ENCODE data around the gene HOXD3.

Gene HOXD3

GRCh38 chr2:176158855-176159662 lies 2.0 kb downstream of the HOXD3 start:
- no peak overlapping the region for H3K27ac ChIP-seq (ENCODE audit: low read length)
- H3K9ac ChIP-seq (ENCODE audit: low read length): no peak overlapping the region
- H3K36me3 ChIP-seq (replicated peaks; ENCODE audit: insufficient read depth, low read length): no peaks in the 10 kb centered on the region
- no peak for DNase-seq
- no peak overlapping the region for H3K4me2 ChIP-seq (ENCODE audit: low read depth, low read length)
- no peak overlapping the region for H2AFZ ChIP-seq (ENCODE audit: low read length)
- no peaks in the 10 kb centered on the region for H3K9me2 ChIP-seq (replicated peaks; ENCODE audit: insufficient read depth, low read length)
- H4K20me1 ChIP-seq (ENCODE audit: insufficient read depth, low read length): no peaks in the 10 kb centered on the region
- no peaks in the 10 kb centered on the region for H3K9me3 ChIP-seq (replicated peaks; ENCODE audit: insufficient read depth, low read length)
- peaks cover 8% of the 10 kb centered on the region; the same call in 1 of the 2 replicates for H3K27me3 ChIP-seq (replicated peaks; ENCODE audit: insufficient read depth, low read length)
- H3F3A ChIP-seq (ENCODE audit: insufficient read depth, low read length): no peaks in the 10 kb centered on the region
- H3K4me3 ChIP-seq (ENCODE audit: low read length): no peak overlapping the region
- H3K4me1 ChIP-seq (ENCODE audit: low read length): no peaks in the 10 kb centered on the region
- TF ChIP-seq CTCF (IDR thresholded peaks at IDR 0.05; ENCODE audit: low read length) (no peak), EZH2 (optimal IDR thresholded peaks at IDR 0.05; ENCODE audit: low read depth, low read length) (no peak), EZH2phosphoT487 (IDR thresholded peaks at IDR 0.05; ENCODE audit: low read length) (no peak)
- H3K79me2 ChIP-seq (ENCODE audit: low read length): no peaks in the 10 kb centered on the region

- Histone ChIP-seq H3K9me3 (replicated peaks; ENCODE audit: insufficient read depth, low read length) (no peaks in the 10 kb centered on the region), H3K27me3 (replicated peaks; ENCODE audit: insufficient read depth, low read length) (peaks cover 8% of the 10 kb centered on the region; the same call in 1 of the 2 replicates), H3K27ac (ENCODE audit: low read length) (no peak overlapping the region), H3K9ac (ENCODE audit: low read length) (no peak overlapping the region), H3K9me2 (replicated peaks; ENCODE audit: insufficient read depth, low read length) (no peaks in the 10 kb centered on the region), H3K4me2 (ENCODE audit: low read depth, low read length) (no peak overlapping the region), H3K4me1 (ENCODE audit: low read length) (no peaks in the 10 kb centered on the region), H3K36me3 (replicated peaks; ENCODE audit: insufficient read depth, low read length) (no peaks in the 10 kb centered on the region), H3K79me2 (ENCODE audit: low read length) (no peaks in the 10 kb centered on the region), H3F3A (ENCODE audit: insufficient read depth, low read length) (no peaks in the 10 kb centered on the region), H4K20me1 (ENCODE audit: insufficient read depth, low read length) (no peaks in the 10 kb centered on the region), H3K4me3 (ENCODE audit: low read length) (no peak overlapping the region), H2AFZ (ENCODE audit: low read length) (no peak overlapping the region)
- DNase-seq: no peak
- TF ChIP-seq CTCF (IDR thresholded peaks at IDR 0.05; ENCODE audit: low read length) (no peak), EZH2 (optimal IDR thresholded peaks at IDR 0.05; ENCODE audit: low read depth, low read length) (no peak), EZH2phosphoT487 (IDR thresholded peaks at IDR 0.05; ENCODE audit: low read length) (no peak)
Observed at GRCh38 chr2:176159663-176160250, 2.6 kb downstream of the HOXD3 start.

GRCh38 chr2:176160251-176160985 lies 3.3 kb downstream of the HOXD3 start:
- H3K36me3 ChIP-seq (replicated peaks; ENCODE audit: insufficient read depth, low read length): no peaks in the 10 kb centered on the region
- H3K9me2 ChIP-seq (replicated peaks; ENCODE audit: insufficient read depth, low read length): no peaks in the 10 kb centered on the region
- no peak overlapping the region for H3K4me3 ChIP-seq (ENCODE audit: low read length)
- no peak for DNase-seq
- no peaks in the 10 kb centered on the region for H3K9me3 ChIP-seq (replicated peaks; ENCODE audit: insufficient read depth, low read length)
- TF ChIP-seq EZH2phosphoT487 (IDR thresholded peaks at IDR 0.05; ENCODE audit: low read length) (no peak), EZH2 (optimal IDR thresholded peaks at IDR 0.05; ENCODE audit: low read depth, low read length) (no peak), CTCF (IDR thresholded peaks at IDR 0.05; ENCODE audit: low read length) (no peak)
- no peaks in the 10 kb centered on the region for H3K4me1 ChIP-seq (ENCODE audit: low read length)
- no peak overlapping the region for H3K4me2 ChIP-seq (ENCODE audit: low read depth, low read length)
- peaks cover 8% of the 10 kb centered on the region; the same call in 1 of the 2 replicates for H3K27me3 ChIP-seq (replicated peaks; ENCODE audit: insufficient read depth, low read length)
- no peaks in the 10 kb centered on the region for H3F3A ChIP-seq (ENCODE audit: insufficient read depth, low read length)
- H4K20me1 ChIP-seq (ENCODE audit: insufficient read depth, low read length): no peaks in the 10 kb centered on the region
- no peak overlapping the region for H3K27ac ChIP-seq (ENCODE audit: low read length)
- no peak overlapping the region for H3K9ac ChIP-seq (ENCODE audit: low read length)
- H2AFZ ChIP-seq (ENCODE audit: low read length): no peak overlapping the region
- no peaks in the 10 kb centered on the region for H3K79me2 ChIP-seq (ENCODE audit: low read length)
